ENCODE measurements around the gene DDR1.

DNA sequence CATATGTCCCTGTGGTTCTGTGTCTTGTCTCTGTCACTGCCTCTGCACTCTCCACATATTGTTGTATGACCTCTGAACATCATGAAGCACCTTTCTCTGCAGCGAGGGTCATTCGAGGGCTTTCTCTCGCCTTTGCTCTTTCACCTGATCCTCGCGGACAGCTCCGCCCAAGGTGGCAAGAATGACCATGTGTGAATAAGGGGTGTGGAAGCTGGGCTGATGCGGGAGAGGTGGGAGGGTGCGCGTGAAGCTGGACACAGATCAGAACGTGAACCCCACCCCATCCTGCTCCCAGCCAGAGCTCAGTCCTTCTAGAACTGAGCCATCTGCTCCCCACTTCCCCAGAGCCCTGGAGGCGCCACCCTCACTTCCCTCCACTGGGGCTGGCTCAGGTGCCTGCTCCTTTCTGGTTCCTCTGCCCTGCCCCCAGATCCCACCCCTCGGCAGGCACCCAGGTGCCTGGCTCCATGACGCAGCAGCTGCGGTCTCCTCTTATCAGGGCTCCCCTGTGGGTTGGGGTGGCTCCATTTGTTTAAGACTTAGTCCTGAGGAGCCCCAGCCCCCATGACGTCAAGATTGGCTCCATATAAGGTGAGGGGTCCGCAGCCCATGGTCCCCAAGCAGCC, 56.2 kb downstream of the DDR1 start, which contains the start of gene MUCL3:
- TF ChIP-seq, protein P1, sequence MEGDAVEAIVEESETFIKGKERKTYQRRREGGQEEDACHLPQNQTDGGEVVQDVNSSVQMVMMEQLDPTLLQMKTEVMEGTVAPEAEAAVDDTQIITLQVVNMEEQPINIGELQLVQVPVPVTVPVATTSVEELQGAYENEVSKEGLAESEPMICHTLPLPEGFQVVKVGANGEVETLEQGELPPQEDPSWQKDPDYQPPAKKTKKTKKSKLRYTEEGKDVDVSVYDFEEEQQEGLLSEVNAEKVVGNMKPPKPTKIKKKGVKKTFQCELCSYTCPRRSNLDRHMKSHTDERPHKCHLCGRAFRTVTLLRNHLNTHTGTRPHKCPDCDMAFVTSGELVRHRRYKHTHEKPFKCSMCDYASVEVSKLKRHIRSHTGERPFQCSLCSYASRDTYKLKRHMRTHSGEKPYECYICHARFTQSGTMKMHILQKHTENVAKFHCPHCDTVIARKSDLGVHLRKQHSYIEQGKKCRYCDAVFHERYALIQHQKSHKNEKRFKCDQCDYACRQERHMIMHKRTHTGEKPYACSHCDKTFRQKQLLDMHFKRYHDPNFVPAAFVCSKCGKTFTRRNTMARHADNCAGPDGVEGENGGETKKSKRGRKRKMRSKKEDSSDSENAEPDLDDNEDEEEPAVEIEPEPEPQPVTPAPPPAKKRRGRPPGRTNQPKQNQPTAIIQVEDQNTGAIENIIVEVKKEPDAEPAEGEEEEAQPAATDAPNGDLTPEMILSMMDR (IDR thresholded peaks at IDR 0.05; ENCODE audit: low read depth, low read length) = no peak
- no peak for TF ChIP-seq EZH2phosphoT487 (IDR thresholded peaks at IDR 0.05; ENCODE audit: low read depth)

Measured in OCI-LY3 (cell line).